ENCODE results near the gene KIF21B.

KIF21B gene

GRCh38 chr1:200982071-200982945, 41.2 kb downstream of the KIF21B start:
- TF ChIP-seq CTCF (conservative IDR thresholded peaks at IDR 0.05; ENCODE audit: control insufficient read depth, insufficient read depth, low read depth, low read length) = no peak
- DNase-seq (ENCODE audit: low read depth) = peak; percentile 61
- H3K4me3 ChIP-seq (ENCODE audit: control insufficient read depth, low read depth, low read length) = no peak overlapping the region

DNA sequence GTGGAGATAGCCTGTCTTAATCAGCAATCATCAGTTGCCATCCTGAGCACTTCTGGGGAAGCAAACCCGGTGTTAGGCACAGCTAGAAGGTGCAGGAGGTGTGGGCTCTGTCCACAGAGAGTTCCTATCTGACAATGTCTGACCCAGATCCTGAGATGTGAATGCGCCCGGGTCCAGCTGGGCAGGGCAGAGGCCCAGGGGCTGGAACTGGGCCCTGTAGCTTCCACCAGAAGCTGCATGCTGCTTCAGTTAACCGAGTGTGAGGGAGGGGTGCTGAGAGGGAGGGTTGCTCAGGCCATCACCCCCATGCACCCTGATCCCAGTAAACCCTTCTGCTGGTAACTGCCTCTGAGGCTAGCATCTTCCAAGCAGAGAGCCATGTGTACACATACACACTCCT, 42.2 kb downstream of the KIF21B start:
- no peak for TF ChIP-seq CTCF (conservative IDR thresholded peaks at IDR 0.05; ENCODE audit: control insufficient read depth, insufficient read depth, low read depth, low read length)
- no peak for DNase-seq (ENCODE audit: low read depth)
- H3K4me3 ChIP-seq (ENCODE audit: control insufficient read depth, low read depth, low read length) = no peak overlapping the region

DNA sequence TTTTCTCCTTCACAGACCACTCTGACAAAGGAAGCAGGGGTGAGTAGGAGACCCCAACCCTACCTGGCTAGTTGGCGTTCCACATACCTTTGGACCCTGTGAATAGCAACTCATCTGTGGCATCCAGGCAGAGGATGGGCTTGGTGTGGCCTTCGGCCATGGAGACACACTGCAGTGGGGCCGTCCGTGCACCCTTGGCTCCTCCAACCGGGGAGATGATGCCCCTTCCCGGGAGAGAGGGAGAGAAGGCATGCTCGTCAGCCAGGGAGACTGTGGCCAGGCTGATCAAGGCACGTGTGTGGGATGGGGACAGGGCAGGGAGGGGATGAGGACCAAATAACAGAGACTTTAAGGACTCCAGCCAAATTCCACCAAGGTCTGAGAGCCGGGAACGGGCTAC, 42.6 kb downstream of the KIF21B start:
- TF ChIP-seq CTCF (conservative IDR thresholded peaks at IDR 0.05; ENCODE audit: control insufficient read depth, insufficient read depth, low read depth, low read length) = no peak
- DNase-seq (ENCODE audit: low read depth) = no peak
- H3K4me3 ChIP-seq (ENCODE audit: control insufficient read depth, low read depth, low read length) = no peak overlapping the region

DNA sequence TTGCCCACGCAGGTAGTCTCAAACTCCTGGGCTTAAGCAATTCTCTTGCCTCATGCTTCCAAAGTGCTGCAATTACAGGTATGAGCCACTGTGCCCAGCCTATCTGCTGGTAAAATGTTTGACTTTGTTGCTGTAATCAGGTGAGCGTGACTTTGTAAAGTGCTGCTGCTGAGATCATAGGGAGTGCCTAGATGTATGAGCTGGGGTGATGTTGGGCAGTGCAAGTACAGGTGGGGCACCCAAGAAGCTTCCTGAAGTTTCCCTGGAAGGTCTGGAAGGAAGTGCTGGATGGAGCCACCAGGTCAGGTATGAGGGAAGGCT, 43.1 kb downstream of the KIF21B start:
- TF ChIP-seq CTCF (conservative IDR thresholded peaks at IDR 0.05; ENCODE audit: control insufficient read depth, insufficient read depth, low read depth, low read length) = no peak
- no peak for DNase-seq (ENCODE audit: low read depth)
- H3K4me3 ChIP-seq (ENCODE audit: control insufficient read depth, low read depth, low read length) = no peak overlapping the region

GRCh38 chr1:200979574-200980451, 43.7 kb downstream of the KIF21B start:
- peak; percentile 57 for TF ChIP-seq CTCF (conservative IDR thresholded peaks at IDR 0.05; ENCODE audit: control insufficient read depth, insufficient read depth, low read depth, low read length)
- DNase-seq (ENCODE audit: low read depth) = peak; percentile 19
- H3K4me3 ChIP-seq (ENCODE audit: control insufficient read depth, low read depth, low read length) = no peak overlapping the region

DNA sequence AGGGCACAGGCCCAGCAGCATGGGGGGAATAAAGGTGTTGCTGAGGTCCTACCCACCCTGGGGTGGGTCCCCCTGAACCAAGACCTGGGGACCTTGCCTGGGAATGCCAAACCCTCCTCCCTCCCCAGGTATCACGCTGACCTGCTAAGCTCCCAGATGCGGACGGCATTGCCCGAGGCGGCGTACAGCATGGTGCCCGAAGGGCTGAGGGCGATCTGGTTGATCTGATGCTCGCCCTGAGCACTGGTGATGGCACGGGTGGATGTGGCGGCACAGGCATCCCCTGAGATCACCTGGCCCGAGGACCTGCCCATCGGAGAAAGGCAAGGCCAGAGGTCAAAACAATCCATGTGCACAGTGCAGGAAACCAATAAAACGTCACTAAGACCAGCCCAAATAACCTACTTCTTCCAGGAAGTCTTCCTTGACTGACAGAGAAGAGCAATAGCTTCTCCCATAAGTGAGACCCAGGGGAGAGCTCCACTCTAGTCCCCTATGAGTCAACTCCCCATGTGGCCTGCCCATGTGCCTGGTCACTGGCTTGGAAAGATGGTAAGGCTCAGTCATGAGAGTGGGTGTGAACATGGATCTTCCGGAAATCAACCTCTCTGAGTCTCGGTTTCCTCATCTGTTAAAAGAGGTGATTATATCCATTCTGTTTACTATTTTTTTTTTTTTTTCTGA, 46.3 kb downstream of the KIF21B start:
- TF ChIP-seq CTCF (conservative IDR thresholded peaks at IDR 0.05; ENCODE audit: control insufficient read depth, insufficient read depth, low read depth, low read length) = no peak
- DNase-seq (ENCODE audit: low read depth) = no peak
- no peak overlapping the region for H3K4me3 ChIP-seq (ENCODE audit: control insufficient read depth, low read depth, low read length)
